Activated CD8-positive, alpha-beta memory T cell treated with anti-CD3 and anti-CD28 coated beads, Interleukin-2, amount 50 U/mL, for 1 hour (primary cell): ENCODE data around the gene HCN4.
"Not testable (repeated sequence)": the region's sequence is repeated elsewhere in the genome, so short reads cannot be mapped to it uniquely, and the experiment has no call there.

Experiments
- DNase-seq: peaks from one replicate; pipeline ENCODE4 v3.0.0-alpha.2; 2020; ENCODE audit errors: extremely low read depth

Gene HCN4

DNA sequence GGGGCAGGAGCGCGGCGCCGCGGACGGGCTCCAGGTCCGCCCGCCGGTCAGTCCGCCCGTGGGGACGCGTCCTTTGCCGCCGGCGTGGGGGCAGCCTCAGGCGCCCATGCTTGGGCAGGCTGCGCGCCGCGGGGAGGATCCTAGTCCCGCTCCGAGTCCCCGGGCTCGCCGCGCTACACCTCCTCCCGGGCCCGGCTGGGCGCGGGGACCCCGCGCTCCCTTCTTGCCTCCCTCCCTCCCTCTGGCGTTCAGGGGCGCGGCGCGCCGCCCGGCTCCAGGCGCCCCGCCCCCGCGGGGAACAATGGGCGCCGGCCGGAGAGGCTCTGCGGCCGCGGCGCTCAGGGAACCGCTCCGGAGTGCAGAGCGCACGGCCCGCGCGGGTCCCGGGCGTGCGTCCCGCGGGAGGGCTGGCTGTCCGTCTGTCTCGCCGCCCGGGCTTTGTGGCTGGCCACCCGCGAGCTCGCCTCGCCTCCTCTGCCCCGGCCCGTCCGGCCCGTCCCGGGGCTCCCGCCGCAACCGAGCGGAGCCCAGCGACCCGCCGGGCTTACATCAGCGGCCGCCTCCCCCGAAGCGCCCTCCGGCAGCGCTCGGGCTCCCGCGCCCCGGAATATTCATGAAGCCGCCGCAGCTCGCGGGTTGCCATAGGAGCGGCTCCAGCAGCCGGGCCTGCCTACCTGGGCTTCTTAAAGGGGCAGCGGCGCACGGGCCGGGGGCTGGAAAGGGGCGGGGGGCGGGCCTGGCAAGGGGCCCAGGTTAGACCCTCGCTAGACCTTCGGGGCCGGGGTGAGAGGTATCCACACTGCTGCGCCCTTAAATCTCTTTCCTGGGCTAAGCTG is at the start of gene HCN4:
Gene HCN4 (minus strand): TSS at position 658 of the 836 bp plus-strand sequence. CDS start 688 bp downstream, outside the sequence.
- DNase-seq: no peak

DNA sequence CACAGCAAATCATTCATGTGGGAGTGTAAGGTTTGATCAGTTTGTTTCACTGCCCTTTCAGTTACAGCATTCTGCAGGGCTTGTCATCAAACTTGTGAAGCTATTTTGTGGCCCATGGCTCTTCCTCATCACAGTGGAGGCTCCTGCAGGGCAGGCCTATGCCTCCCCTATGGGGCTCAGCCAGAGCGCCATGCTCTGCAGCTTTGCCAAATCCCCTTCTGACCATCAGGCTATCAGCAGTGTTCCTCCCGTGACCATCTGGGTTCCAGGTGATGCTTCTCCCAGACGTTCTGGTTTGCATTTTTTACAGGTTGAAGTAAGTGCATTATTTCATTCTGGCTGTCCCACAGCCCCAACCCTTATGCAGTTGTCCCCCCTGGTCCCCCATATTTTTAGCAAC is 46.1 kb upstream of the HCN4 start:
- no peak for DNase-seq

DNA sequence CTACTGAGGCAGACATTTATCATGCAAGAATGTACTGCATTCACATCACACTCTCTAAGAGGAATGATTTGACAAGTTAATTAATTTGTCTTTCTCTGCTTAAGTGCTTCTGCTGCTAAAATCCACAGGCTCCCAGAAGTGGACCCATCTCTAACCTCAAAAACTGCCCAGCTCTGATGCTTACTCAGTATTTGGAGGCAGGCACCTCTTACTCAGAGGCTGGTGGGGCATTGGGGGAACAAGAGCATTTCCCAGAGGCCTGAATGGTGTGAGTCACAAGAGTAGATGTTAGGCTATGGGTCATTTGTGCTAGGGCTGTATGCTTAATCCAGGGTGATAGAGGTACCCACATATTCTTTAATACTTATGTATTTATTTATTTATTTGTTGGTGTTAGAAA is 34.4 kb upstream of the HCN4 start:
- DNase-seq: no peak

DNA sequence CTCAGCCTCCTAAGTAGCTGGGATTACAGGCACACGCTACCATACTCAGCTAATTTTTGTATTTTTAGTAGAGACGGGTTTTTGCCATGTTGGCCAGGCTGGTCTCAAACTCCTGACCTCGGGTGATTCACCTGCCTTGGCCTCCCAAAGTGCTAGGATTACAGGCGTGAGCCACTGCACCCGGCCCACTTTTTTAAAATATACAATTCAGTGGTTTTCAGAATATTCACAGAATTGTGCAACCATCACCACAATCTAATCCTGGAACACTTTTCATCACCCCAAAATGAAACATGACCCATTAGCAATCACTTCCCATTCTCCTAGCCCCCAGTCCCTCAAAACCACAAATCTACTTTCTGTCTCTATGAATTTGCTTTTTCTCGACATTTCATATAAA is 31.5 kb upstream of the HCN4 start:
- not testable (repeated sequence) for DNase-seq

DNA sequence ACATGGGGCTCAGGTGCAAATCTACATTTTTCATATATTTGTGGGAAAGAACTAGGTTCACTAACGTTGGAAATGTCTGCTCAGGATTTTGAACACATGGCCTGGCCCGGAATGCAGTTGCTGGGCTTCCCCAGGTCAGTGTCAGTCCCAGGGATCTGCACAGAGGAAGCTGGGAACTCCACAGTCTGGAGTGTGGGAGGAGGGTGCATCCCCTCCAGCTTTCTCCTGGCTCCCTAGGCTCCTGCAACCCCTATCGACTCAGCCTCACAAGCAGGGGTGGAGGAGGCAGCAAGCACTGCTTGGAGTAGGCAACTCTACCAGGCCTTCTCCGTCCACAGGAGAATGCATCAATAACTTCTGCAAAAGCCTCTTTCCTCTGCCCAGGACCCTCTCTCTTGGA is 30.1 kb upstream of the HCN4 start:
- DNase-seq: no peak

- DNase-seq: no peak
Measured at GRCh38 chr15:73397461-73397860, 28.7 kb upstream of the HCN4 start.

GRCh38 chr15:73395671-73396070 is 26.9 kb upstream of the HCN4 start:
- DNase-seq: no peak

DNA sequence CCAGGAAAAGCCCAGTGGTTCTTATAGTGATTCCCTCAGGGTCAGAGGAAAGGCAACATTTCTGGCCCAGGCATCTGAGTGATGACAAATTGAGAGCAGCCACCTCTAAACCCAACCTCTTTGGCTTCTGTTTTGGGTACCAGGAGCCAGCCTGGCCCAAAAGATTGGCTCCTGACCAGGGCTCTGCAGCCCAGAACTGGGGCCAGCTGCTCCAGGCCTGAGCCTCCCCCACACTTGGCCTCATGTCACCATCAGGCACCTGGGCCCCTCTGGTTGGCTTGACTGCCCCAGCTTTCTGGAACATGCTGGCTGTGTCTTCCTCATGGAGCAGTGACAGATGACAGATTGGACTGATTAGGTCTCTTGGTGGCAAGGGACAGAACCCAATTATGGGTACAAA is 26.0 kb upstream of the HCN4 start:
- no peak for DNase-seq

- DNase-seq: no peak
Measured at GRCh38 chr15:73393336-73393735, 24.6 kb upstream of the HCN4 start.

DNA sequence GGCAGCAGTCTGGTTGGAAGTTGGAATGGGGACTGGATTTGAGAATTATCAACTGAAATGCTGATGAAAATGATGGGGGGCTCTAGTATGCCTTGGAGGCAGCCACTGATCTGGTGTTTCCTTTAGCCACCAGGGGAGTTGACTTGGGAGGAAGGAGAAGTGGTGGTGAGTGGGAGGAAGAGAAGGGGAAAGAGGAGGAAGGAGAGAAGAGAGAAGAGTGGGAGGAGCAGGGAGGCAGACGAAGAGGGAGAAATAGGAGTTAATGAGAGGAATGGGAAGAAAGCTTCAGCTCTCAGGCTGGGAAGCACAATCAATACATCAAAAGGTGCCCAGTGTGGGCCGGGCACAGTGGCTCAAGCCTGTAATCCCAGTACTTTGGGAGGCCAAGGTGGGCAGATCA is 23.3 kb upstream of the HCN4 start:
- no peak for DNase-seq

- no peak for DNase-seq
Measured at GRCh38 chr15:73391128-73391872, 22.5 kb upstream of the HCN4 start.

GRCh38 chr15:73389971-73390544 is 21.3 kb upstream of the HCN4 start:
- DNase-seq: no peak

DNA sequence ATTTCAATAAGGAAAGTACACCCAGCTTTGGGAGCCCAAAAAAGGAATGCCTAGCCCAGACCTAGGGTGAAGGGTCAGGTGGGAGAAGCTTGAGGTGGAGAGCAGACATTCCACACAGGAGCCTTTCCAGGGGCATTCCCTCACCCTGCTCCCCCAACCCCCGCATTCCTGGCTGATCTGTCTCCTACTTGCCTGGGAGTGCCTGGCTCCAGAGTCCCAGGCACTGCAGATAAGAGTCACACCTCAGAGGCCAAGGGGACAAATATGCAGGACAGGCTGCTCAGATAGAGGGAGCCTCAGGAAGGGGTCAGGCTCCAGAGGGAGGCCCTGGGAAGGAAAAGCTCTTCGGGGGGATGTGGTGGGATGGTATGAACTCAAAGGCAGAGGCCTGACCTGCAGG is 20.8 kb upstream of the HCN4 start:
- DNase-seq: no peak

DNA sequence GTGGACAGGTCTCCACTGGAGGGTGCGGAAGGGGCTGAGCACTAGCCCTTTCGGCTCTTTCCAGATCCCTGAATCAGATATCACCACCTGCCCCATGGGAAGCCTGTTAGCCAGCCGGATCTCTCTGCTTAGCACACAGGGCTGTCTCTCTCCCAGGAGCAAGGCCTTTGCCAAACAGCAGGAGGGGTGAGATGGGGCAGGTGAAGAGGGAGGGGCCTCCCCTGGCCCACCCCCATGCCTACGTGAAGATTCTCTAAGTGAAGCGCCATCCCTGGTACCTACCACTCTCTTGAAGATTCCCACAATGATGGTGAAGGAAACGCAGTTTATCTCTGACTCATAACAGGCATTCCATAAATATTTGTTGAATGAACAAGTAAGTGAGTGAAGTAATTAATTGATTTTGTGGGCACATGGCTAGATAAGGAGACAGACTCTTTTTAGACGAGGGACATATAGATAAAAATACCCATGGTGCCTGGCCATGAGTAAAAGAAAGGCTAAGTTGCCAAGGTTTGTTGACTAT is 19.6 kb upstream of the HCN4 start:
- DNase-seq: no peak

GRCh38 chr15:73387507-73388255 is 18.9 kb upstream of the HCN4 start:
- DNase-seq: no peak

- DNase-seq: no peak
Measured at GRCh38 chr15:73386886-73387506, 18.2 kb upstream of the HCN4 start.

DNA sequence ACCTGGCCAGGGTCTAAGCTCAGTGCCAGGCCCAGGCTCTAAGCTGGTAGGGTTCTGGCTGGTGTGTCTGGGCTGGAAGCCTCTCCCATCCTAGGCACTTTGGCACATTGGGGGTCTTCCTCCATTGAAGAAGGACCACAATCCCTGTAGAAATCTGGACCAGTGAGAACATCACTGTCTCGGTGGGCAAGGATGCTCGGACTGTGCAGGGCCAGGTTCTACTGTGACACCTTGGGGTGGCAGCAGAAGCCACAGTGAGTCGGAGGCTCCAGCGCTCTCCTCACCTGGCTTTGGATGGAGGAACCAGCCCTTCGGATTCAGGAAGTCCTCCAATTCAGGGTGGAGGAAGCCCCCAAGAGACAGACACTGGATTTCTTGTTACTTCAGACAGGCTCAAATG is 17.5 kb upstream of the HCN4 start:
- DNase-seq: no peak

- no peak for DNase-seq
Measured at GRCh38 chr15:73385205-73385604, 16.4 kb upstream of the HCN4 start.

DNA sequence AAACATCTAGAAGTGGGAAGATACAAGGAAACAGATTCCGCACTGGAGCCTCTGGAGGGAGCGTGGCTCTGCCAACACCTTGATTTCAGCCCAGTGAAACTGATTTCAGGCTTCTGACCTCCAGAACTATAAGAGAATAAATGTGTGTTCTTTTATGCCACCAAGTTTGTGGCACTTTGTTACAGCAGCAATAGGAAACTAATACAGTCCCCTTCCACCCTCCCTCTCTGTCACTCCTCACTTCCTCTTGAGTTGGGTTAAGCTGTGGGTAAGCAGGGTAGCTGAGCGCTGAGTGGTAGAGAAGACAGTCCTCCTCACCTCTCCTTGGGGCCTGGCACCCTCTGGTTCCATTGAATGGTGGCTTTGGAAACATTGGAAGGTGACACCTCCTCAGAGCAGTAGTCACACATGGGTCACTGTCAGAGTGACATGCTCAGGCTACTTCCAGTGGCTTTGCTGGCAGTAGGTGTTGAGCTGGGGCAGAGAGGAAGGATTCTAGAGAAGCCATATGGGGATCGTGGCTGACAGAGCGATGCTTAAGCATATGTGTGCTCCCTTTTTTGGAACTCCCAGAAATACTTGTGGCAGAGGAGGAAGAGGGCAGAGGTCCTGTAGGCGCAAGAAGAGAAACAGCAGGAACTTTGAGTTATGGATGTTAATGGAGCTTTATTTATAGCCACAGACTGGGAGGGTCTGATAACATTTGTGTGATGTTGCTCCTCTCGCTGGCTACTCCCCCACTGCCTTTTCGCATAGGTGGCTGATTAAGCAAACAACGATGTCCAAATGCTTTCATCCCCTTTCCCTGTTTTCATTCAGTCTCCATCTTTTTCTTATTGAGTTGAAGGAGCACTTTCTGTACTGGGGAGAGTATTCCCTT is 14.8 kb upstream of the HCN4 start:
- DNase-seq: no peak

GRCh38 chr15:73382115-73382514 is 13.4 kb upstream of the HCN4 start:
- no peak for DNase-seq
